GM19193 (cell line): ENCODE results near the gene SLCO1B1.

Experiments
- POLR2A ChIP-seq: IDR thresholded peaks from 4 replicates; pipeline ENCODE4 v1.6.1; 2011; ENCODE audit not compliant: insufficient read depth, insufficient read length; ENCODE audit errors: extremely low read depth

SLCO1B1 gene

DNA sequence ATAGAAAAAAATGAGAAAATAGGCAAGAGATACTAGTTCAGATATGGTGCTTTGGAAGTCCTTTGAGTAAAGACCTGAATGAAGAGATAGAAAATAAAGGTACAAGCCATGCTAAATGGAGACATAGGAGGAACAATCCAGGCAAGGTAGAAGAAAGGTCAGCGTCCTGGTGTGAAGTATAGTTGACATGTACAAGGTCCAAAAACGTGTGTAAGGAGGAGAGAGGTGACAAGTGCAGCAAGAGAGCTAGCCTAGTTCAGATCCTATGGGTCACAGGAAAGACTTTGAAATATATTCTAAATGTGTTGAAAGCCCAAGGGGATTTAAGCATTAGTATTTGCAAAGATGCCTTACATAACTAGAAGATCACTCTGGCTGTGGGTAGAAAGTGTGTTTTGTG lies 88.2 kb downstream of the SLCO1B1 start:
- no peak for TF ChIP-seq POLR2A

DNA sequence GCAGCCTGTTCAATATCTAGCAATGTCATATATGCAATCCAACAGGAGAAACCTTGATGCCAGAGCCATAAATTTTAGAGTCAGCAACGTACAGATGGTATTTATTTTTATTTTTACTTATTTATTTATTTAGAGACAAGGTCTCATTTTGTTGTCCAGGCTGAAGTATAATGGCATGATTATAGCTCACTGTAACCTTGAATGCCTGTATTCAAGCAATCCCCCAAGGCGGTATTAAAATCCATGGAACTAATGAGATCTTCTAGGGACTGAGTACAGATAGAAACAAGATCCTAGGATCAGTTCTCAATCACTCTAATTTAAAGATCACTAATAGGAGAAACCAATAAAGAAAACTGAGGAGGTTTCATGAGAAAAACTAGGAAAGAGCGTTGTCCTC lies 89.3 kb downstream of the SLCO1B1 start:
- TF ChIP-seq POLR2A, result no peak

DNA sequence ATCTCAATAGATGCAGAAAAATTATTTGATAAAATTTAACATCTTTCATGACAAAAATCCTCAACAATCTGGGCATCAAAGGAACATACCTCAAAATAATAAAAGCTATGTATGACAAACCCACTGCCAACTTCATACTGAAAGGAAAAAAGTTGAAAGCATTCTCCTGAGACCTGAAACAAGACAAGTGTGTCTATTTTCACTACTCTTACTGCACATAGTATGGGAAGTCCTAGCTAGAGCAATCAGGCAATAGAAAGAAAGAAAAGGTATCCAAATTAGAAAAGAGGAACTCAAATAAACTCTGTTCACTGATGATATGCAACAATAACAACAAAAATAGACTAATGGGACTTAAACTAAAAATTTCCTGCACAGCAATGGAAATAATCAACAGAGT lies 90.1 kb downstream of the SLCO1B1 start:
- no peak for TF ChIP-seq POLR2A

DNA sequence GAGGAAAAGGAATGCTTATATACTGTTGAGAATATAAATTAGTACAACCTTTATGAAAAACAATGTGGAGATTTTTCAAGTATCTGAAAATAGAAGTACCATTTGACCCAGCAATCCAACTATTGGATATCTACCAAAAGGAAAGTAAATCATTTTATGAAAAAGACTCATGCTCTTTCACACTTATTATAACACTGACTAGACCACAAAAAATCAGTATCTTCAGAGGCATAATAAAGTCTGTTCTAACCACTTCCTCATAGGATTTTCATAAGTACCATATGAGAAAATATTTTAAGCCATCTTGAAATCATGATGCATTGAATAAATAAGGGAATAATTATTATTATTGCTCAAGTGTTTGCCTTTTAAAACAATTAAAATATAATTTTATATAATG lies 90.8 kb downstream of the SLCO1B1 start:
- no peak for TF ChIP-seq POLR2A

DNA sequence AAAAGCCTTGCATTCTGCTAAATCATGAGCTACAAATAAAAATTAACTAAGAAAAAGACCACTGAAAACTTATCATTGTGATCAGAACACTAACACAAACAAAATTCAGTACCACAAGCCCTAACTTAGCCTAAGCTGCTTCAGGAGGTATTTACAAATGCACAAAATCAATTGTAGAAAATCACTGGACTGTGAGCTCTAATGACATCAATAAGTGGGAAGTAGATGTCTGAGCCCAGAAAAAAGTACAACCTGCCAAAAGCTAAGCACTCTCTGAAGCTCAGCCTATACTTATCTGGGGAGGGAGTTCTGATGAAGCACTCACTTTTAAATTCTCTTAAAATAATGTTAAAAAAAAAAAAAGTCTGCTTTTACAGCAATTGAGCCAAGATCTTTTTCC lies 92.9 kb downstream of the SLCO1B1 start:
- no peak for TF ChIP-seq POLR2A

DNA sequence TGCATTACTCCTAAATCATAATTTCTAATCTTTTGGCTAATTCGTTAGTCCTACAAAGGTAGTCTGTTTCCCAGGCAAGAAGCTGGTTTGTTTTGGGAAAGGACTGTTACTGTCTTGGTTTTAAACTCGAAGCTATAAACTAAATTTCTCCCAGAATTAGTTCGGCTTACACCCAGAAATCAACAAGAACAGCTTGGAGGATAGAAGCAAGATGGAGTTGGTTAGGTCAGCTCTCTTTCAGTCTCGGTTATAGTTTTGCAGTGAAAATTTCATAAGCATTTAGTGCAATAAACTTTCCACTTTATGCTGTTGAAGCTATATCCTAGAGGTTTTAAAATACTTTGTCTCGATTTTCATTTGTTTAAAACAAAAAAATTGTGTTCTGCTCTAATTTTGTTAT lies 103.4 kb downstream of the SLCO1B1 start:
- TF ChIP-seq POLR2A, result no peak

DNA sequence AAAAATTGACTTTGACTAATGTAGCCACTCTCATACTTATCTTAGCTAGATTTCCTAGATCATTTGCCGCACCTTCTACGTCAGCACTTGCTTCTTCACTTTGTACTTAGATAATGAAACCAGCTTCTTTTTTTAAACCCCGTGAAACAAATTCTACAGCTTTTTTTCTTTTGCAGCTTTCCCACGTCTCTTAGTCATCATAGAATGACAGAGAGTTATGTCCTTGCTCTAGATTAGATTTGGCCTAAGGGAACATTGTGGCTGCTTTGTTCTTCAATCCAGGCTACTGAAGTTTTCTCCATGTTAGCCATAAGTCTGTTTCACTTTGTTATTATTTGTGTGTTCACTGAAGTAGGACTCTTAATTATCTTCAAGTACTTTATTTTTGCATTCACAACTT lies 108.9 kb downstream of the SLCO1B1 start:
- no peak for TF ChIP-seq POLR2A

DNA sequence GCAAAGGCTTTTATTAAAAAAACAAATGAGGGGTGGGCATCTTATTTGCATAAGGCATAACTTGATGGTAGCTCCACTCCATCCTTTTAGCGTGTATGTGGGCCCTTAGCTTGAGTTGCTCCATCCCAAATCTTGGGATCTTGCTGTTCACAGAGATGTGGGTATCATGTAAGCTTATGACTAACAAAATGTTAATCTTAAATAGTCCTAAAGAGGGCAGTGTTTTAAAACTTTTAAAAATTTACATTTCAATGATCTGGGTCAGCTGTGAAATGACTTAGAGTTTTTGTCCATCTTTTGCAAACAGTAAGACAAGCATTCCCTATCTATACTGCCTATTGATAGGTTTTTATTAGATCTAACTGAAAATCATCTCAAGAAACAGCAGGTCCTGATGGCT lies 117.7 kb downstream of the SLCO1B1 start:
- TF ChIP-seq POLR2A, result no peak

DNA sequence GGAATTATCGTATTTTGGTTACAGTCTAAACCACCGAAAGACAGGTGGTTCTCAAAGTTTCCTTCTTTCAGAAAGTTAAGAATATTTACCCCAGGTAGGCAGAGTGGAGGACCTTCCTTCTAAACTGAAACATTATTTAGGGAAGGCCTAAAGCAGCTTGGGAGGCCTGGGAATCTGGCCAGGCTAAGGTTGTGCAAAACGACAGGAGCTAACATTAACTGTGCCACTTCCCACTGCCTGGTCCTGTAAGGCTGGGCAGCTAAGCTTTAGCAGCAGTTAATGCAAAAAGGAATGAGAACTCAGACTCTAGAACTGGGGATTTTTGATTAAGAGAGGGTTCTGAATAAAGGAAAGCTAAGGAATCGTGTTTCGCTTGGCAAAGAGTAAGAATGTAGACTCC lies 121.1 kb downstream of the SLCO1B1 start:
- no peak for TF ChIP-seq POLR2A

DNA sequence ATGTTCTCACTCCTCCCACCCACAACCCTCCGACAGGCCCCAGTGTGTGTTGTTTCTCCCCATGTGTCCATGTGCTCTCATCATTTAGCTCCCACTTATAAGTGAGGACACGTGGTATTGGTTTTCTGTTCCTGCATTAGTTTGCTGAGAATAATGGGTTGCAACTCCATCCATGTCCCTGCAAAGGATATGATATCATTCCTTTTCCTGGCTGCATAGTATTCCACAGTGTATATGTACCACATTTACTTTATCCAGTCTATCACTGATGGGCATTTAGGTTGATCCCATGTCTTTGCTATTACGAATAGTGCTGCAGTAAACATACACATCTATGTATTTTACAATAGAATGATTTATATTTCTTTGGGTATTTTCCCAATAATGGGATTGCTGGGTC lies 126.2 kb downstream of the SLCO1B1 start:
- TF ChIP-seq POLR2A, result no peak

DNA sequence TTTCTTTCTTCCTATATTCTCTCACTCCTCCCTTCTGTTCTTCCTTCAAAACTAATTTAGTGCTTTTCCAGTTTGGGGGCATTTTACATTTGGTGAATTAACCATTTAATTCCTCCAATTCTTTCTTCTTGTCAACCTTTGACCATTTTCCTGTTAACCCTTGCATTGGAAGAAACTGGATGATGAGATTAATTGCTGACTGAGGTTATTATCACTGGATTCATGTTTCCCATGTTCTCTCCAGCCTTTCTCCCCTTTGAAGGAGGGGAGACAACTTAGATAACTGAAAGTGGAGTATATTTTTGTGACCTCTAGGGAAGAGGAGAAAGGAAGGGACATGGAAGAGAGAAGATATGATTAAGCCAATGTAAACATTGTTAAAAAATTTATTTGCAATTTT lies 133.2 kb downstream of the SLCO1B1 start:
- TF ChIP-seq POLR2A, result no peak

DNA sequence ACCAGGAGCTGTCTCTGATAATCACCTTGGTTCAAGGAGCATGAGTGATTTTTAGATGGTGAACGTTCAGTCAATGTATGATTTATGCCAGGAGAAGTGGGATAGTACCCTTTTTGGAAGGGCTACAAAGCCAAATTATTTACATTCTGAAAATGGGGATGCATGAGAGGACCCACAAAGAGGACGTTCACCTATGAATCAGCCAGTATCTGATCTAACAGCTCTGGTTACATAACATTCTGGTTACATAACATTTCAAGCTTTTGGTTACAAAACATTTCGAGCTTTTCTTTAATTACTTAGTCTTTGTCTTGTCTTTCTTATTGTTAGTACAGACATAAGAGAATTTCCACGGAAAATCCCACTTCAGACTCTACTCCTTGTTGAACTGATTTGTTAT lies 134.9 kb downstream of the SLCO1B1 start:
- no peak for TF ChIP-seq POLR2A

DNA sequence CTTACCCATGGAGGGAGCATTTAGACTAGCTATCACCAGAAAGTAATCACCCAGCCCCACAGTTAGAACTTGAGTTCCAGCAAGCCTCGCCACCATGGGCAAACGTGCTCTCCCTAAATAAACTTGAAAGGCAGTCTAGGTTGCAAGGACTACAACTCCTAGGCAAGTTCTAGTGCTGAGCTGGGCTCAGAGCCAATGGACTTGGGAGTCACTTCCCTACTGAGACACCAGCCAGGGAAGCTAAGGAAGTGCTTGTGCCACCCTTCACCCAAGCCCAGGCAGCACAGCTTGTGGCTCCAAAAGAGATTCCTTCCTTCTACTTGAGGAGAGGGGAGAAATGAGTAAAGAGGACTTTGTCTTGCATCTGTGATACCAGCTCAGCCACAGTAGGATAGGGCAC lies 145.8 kb downstream of the SLCO1B1 start:
- no peak for TF ChIP-seq POLR2A
